GM12878 (cell line): ENCODE measurements around the gene ADD1. TPM values are rescaled to one million over a fixed set of nuclear protein-coding genes. Genes with fewer than 3 reads are reported as not detected.

Experiments
- ASH2L ChIP-seq: fragments of 300-600, 200-600 bp; sonication (generic); IDR thresholded peaks from 2 replicates; pipeline ENCODE4 v1.6.1; 2017; ENCODE audit warnings: low read depth, mild to moderate bottlenecking, borderline replicate concordance
- CREB1 ChIP-seq: IDR thresholded peaks from 2 replicates; pipeline ENCODE4 v1.6.1; 2012; ENCODE audit warnings: low read depth, mild to moderate bottlenecking, inconsistent platforms
- CTCF ChIP-seq, 3 experiments: IDR thresholded peaks in 2 of 3; conservative IDR thresholded peaks in 1 of 3; 2 replicates each; pipeline ENCODE4 v1.5.1; 2011; ENCODE audit warnings: low read depth in 3 of 3, low read length in 3 of 3, mild to moderate bottlenecking in 3 of 3, control low read depth in 2 of 3, moderate library complexity in 2 of 3, inconsistent platforms in 1 of 3, mixed read lengths in 1 of 3; ENCODE audit not compliant: control insufficient read depth in 2 of 3, insufficient read depth in 1 of 3; ENCODE audit errors: extremely low read depth in 1 of 3
- FOXM1 ChIP-seq: IDR thresholded peaks from 2 replicates; pipeline ENCODE4 v1.6.1; 2012; ENCODE audit warnings: low read depth, mild to moderate bottlenecking, inconsistent platforms, low read length, moderate library complexity
- GATAD2B ChIP-seq: fragments of 450-650 bp; conservative IDR thresholded peaks from 2 replicates; pipeline ENCODE4 v1.6.1; 2017; ENCODE audit warnings: low read depth, mild to moderate bottlenecking, moderate library complexity
- IRF3 ChIP-seq: fragments of 450-650 bp; IDR thresholded peaks from 2 replicates; pipeline ENCODE4 v1.6.1; 2014; ENCODE audit warnings: mild to moderate bottlenecking
- LARP7 ChIP-seq: fragments of 450-650 bp; IDR thresholded peaks from 2 replicates; pipeline ENCODE4 v1.6.1; 2017; ENCODE audit warnings: mild to moderate bottlenecking
- MEF2B ChIP-seq: fragments of 450-650 bp; IDR thresholded peaks from 2 replicates; pipeline ENCODE4 v1.6.1; 2018; ENCODE audit warnings: mild to moderate bottlenecking, moderate library complexity; ENCODE audit not compliant: partially characterized antibody, poor library complexity, severe bottlenecking
- MLLT1 ChIP-seq: fragments of 450-650 bp; IDR thresholded peaks from 2 replicates; pipeline ENCODE4 v1.6.1; 2016; ENCODE audit warnings: mild to moderate bottlenecking
- MYB ChIP-seq: fragments of 150-350 bp; IDR thresholded peaks from 2 replicates; pipeline ENCODE4 v1.6.1; 2014; ENCODE audit warnings: mild to moderate bottlenecking, low read depth, low read length, borderline replicate concordance
- MYC ChIP-seq: IDR thresholded peaks from 2 replicates; pipeline ENCODE4 v1.6.1; 2011; ENCODE audit warnings: mild to moderate bottlenecking, low read length, moderate library complexity, inconsistent platforms; ENCODE audit not compliant: insufficient read depth, insufficient replicate concordance, insufficient read length, severe bottlenecking
- NFYB ChIP-seq: IDR thresholded peaks from 2 replicates; pipeline ENCODE4 v1.6.1; 2011; ENCODE audit warnings: low read depth, mild to moderate bottlenecking, low read length, improper control_type of control experiment, moderate library complexity; ENCODE audit not compliant: insufficient read depth
- NR2C1 ChIP-seq: fragments of 450-650 bp; IDR thresholded peaks from 2 replicates; pipeline ENCODE4 v1.6.1; 2017; ENCODE audit warnings: antibody characterized with exemption, mild to moderate bottlenecking, moderate library complexity
- PAX8 ChIP-seq: fragments of 450-650 bp; IDR thresholded peaks from 2 replicates; pipeline ENCODE4 v1.6.1; 2017; ENCODE audit warnings: mild to moderate bottlenecking, moderate library complexity
- PBX3 ChIP-seq: IDR thresholded peaks from 2 replicates; pipeline ENCODE4 v1.6.1; 2011; ENCODE audit warnings: mild to moderate bottlenecking, low read depth, low read length, moderate library complexity; ENCODE audit not compliant: insufficient replicate concordance
- PML ChIP-seq: IDR thresholded peaks from 2 replicates; pipeline ENCODE4 v1.6.1; 2012; ENCODE audit warnings: low read length, inconsistent platforms
- POLR2A ChIP-seq: IDR thresholded peaks from 2 replicates; pipeline ENCODE4 v1.6.1; 2011; ENCODE audit warnings: low read depth, mild to moderate bottlenecking, low read length
- POLR2AphosphoS2 ChIP-seq: IDR thresholded peaks from 2 replicates; pipeline ENCODE4 v1.6.1; 2011; ENCODE audit warnings: low read depth, mild to moderate bottlenecking, low read length, improper control_type of control experiment, moderate library complexity
- SIN3A ChIP-seq: IDR thresholded peaks from 2 replicates; pipeline ENCODE4 v1.6.1; 2012; ENCODE audit warnings: low read depth, low read length, improper control_type of control experiment
- SRF ChIP-seq, 2 experiments: IDR thresholded peaks; 2 replicates each; pipeline ENCODE4 v1.6.1; 2011; ENCODE audit warnings: low read depth in 2 of 2, low read length in 2 of 2, mild to moderate bottlenecking in 1 of 2, moderate library complexity in 1 of 2
- STAT1 ChIP-seq: fragments of 450-650 bp; conservative IDR thresholded peaks from 2 replicates; pipeline ENCODE4 v1.6.1; 2014; ENCODE audit warnings: antibody characterized with exemption, mild to moderate bottlenecking
- WRNIP1 ChIP-seq: IDR thresholded peaks from 2 replicates; pipeline ENCODE4 v1.6.1; 2011; ENCODE audit warnings: low read depth, low read length, improper control_type of control experiment, borderline replicate concordance
- YY1 ChIP-seq: IDR thresholded peaks from 2 replicates; pipeline ENCODE4 v1.6.1; 2011; ENCODE audit warnings: low read depth, mild to moderate bottlenecking, low read length
- ZNF274 ChIP-seq: IDR thresholded peaks from one replicate; pipeline ENCODE4 v1.8.0; 2011; ENCODE audit not compliant: insufficient read length, insufficient read depth
- polyA plus RNA-seq, 11 experiments: library from polyadenylated mRNA; depleted of rRNA in 4 of 11; unstranded in 6 of 11; stranded (reverse) in 5 of 11; fragments of >200 nt; fragmentation: Nextera tagmentation in 4 of 11; fragmentation: Illumina TruSeq in 1 of 11; extraction: Ambion mirVana in 4 of 11; extraction: Trizol in 1 of 11; gene quantifications; 1 replicate in 1 of 11; 2 replicates in 10 of 11; pipeline versions ENCODE4 v1.2.1 to v1.2.3, GENCODE V29; 2011 to 2016; ENCODE audit warnings: inconsistent platforms in 2 of 11, missing spikeins in 2 of 11, low read depth in 1 of 11
- total RNA-seq, 4 experiments: library from RNA; depleted of rRNA in 3 of 4; stranded (reverse); fragments of >200 nt in 3 of 4; fragmentation: Illumina TruSeq in 1 of 4; extraction: Trizol in 1 of 4; gene quantifications; 2 replicates each; pipeline versions ENCODE4 v1.2.1 to v1.2.3, GENCODE V29; 2013 to 2021

ADD1 gene
- total and polyA plus RNA-seq, 10 of the 15 experiments (the other 5 are each of a cell fraction or from before 2014, with no cell fraction given): 21.6 to 182 (median 105) TPM

- no peak for TF ChIP-seq ZNF274
- TF ChIP-seq SRF (IDR thresholded peaks at IDR 0.05; ENCODE audit: low read depth in 2 of 2, low read length in 2 of 2): no peak
- no peak for TF ChIP-seq MYC
- TF ChIP-seq POLR2A: no peak
- peak; percentile 58 for TF ChIP-seq POLR2AphosphoS2
- TF ChIP-seq PML: no peak
- no peak for TF ChIP-seq FOXM1
- TF ChIP-seq CTCF (IDR thresholded peaks at IDR 0.05 in 2 of 3, conservative IDR thresholded peaks at IDR 0.05 in 1 of 3; ENCODE audit: control insufficient read depth in 2 of 3, extremely low read depth in 1 of 3, insufficient read depth in 1 of 3, low read depth in 3 of 3, low read length in 3 of 3): peak; percentile 47 to 57 (median 53); a peak in 5 of 6 replicates
- TF ChIP-seq NR2C1: no peak
- no peak for TF ChIP-seq WRNIP1
- TF ChIP-seq MLLT1: no peak
- TF ChIP-seq NFYB: no peak
- TF ChIP-seq PBX3: no peak
- TF ChIP-seq YY1: no peak
- TF ChIP-seq SIN3A: no peak
- TF ChIP-seq GATAD2B: peak; percentile 56; the same call in 1 of the 2 replicates
- no peak for TF ChIP-seq ASH2L
- no peak for TF ChIP-seq STAT1
- TF ChIP-seq PAX8: no peak
- peak; percentile 60 for TF ChIP-seq MEF2B
- TF ChIP-seq IRF3: no peak
- no peak for TF ChIP-seq MYB
- no peak for TF ChIP-seq CREB1
- no peak; the same call in 1 of the 2 replicates for TF ChIP-seq LARP7
Observed at GRCh38 chr4:2931512-2932301, 88.1 kb downstream of the ADD1 start (continued).
